RWPE2 (cell line): Measurements from ENCODE around the gene MTA1.

Experiments used
- ATAC-seq: fragments of 200-7000 bp; cut with Tn5 transposase; 3 replicates; pipeline ENCODE4 v1.9.1; 2021; ENCODE audit warnings: low read depth
- DNase-seq: peaks from one replicate; pipeline ENCODE4 v3.0.0-alpha.2; 2020; ENCODE audit warnings: low spot score
- H3K27ac ChIP-seq: fragments of 450-650 bp; 2 replicates; pipeline ENCODE4 v1.5.1; 2017; ENCODE audit warnings: mild to moderate bottlenecking; ENCODE audit not compliant: poor library complexity, severe bottlenecking
- H3K27me3 ChIP-seq: fragments of 250-450 bp; sonication (Bioruptor Pico); 2 replicates; pipeline ENCODE4 v1.5.1; 2021; ENCODE audit warnings: mild to moderate bottlenecking, moderate library complexity; ENCODE audit not compliant: insufficient read depth, poor library complexity, severe bottlenecking
- H3K36me3 ChIP-seq: fragments of 250-450 bp; sonication (Bioruptor Pico); 2 replicates; pipeline ENCODE4 v1.5.1; 2020; ENCODE audit warnings: low read depth, mild to moderate bottlenecking, moderate library complexity
- H3K4me1 ChIP-seq: fragments of 250-450 bp; sonication (Bioruptor Pico); 2 replicates; pipeline ENCODE4 v1.5.1; 2021; ENCODE audit warnings: mild to moderate bottlenecking, moderate library complexity; ENCODE audit not compliant: insufficient read depth, poor library complexity, severe bottlenecking
- H3K4me3 ChIP-seq: fragments of 250-450 bp; sonication (Bioruptor Pico); 2 replicates; pipeline ENCODE4 v1.5.1; 2021; ENCODE audit warnings: mild to moderate bottlenecking, moderate library complexity; ENCODE audit not compliant: severe bottlenecking
- H3K9me3 ChIP-seq: fragments of 250-450 bp; sonication (Bioruptor Pico); 2 replicates; pipeline ENCODE4 v1.5.1; 2021; ENCODE audit warnings: mild to moderate bottlenecking, moderate library complexity; ENCODE audit not compliant: severe bottlenecking
- TF ChIP-seq, protein P1 (sequence below): fragments of 450-650 bp; IDR thresholded peaks from one replicate; pipeline ENCODE4 v1.5.1; 2017; ENCODE audit warnings: mild to moderate bottlenecking, moderate library complexity; ENCODE audit not compliant: poor library complexity, severe bottlenecking

The MTA1 gene

DNA sequence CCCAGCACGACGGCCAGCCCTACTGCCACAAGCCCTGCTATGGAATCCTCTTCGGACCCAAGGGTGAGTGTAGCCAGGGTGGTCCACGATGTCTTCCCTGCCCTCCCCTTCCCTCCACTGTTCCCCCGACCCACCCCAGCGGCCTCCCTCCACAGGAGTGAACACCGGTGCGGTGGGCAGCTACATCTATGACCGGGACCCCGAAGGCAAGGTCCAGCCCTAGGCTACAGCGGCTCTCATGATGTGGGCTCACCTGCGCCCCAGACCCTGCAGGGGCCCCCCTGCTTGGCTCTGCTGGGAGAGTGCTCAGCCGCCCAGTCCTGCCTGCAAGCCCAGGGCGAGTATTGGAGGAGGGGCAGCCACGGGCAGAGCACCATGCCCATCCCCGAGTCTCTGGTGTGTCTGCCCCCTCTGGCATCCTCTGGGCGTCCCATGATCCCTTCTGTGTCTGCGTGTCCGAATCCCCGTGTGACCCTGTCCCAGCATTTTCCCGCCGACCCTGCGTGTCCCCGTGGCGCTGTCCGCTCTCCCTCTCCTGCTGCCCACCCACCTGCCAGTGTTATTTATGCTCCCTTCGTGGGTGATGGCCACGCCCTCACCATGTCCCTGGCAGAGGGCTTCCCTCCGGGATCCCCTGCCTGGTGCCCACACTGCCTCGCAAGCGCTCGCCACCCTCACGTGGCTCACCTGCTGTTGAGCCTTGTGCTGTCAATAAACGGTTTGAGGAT lies 60.0 kb downstream of the MTA1 start:
- Histone ChIP-seq H3K27ac (peak overlapping the region; percentile 93), H3K9me3 (no peaks in the 10 kb centered on the region), H3K4me1 (peaks cover 40% of the 10 kb centered on the region), H3K36me3 (no peaks in the 10 kb centered on the region; the same call in 1 of the 2 replicates), H3K27me3 (no peaks in the 10 kb centered on the region), H3K4me3 (no peak overlapping the region)
- no peak for ATAC-seq
- no peak for DNase-seq
- TF ChIP-seq, protein P1, sequence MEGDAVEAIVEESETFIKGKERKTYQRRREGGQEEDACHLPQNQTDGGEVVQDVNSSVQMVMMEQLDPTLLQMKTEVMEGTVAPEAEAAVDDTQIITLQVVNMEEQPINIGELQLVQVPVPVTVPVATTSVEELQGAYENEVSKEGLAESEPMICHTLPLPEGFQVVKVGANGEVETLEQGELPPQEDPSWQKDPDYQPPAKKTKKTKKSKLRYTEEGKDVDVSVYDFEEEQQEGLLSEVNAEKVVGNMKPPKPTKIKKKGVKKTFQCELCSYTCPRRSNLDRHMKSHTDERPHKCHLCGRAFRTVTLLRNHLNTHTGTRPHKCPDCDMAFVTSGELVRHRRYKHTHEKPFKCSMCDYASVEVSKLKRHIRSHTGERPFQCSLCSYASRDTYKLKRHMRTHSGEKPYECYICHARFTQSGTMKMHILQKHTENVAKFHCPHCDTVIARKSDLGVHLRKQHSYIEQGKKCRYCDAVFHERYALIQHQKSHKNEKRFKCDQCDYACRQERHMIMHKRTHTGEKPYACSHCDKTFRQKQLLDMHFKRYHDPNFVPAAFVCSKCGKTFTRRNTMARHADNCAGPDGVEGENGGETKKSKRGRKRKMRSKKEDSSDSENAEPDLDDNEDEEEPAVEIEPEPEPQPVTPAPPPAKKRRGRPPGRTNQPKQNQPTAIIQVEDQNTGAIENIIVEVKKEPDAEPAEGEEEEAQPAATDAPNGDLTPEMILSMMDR = no peak

DNA sequence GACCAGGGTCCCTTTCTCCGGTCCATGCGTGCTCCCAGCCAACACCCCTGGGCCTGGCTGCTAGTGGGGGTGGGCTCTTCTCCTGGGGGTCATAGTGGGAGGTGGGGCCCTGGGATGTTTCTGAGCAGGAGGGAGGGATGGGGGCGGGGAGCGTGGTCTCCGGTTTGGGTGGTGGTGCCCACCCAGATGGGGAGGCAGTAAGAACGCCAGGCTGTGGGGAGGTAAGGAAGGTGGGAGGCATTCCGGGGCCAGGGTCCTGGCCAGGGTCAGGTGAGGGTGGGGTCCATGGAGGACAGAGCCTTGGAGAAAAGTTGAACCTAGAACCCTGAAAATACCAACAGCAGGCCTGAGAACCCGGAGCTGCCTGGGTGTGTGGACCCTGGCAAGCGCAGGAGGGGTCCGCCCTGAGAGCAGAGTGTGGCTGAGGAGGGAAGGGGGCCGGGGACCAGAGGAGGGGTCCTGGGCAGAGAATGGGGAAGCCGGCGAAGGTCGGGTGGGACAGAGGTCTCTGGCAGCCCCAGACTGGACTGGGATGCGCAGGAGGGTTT lies 60.6 kb downstream of the MTA1 start:
- no peaks in the 10 kb centered on the region for H3K27me3 ChIP-seq
- peak overlapping the region; percentile 93 for H3K27ac ChIP-seq
- no peak for DNase-seq
- peaks cover 40% of the 10 kb centered on the region for H3K4me1 ChIP-seq
- H3K4me3 ChIP-seq = no peak overlapping the region
- ATAC-seq = no peak
- no peaks in the 10 kb centered on the region for H3K9me3 ChIP-seq
- H3K36me3 ChIP-seq = no peaks in the 10 kb centered on the region; the same call in 1 of the 2 replicates
- TF ChIP-seq, protein P1 = no peak

DNA sequence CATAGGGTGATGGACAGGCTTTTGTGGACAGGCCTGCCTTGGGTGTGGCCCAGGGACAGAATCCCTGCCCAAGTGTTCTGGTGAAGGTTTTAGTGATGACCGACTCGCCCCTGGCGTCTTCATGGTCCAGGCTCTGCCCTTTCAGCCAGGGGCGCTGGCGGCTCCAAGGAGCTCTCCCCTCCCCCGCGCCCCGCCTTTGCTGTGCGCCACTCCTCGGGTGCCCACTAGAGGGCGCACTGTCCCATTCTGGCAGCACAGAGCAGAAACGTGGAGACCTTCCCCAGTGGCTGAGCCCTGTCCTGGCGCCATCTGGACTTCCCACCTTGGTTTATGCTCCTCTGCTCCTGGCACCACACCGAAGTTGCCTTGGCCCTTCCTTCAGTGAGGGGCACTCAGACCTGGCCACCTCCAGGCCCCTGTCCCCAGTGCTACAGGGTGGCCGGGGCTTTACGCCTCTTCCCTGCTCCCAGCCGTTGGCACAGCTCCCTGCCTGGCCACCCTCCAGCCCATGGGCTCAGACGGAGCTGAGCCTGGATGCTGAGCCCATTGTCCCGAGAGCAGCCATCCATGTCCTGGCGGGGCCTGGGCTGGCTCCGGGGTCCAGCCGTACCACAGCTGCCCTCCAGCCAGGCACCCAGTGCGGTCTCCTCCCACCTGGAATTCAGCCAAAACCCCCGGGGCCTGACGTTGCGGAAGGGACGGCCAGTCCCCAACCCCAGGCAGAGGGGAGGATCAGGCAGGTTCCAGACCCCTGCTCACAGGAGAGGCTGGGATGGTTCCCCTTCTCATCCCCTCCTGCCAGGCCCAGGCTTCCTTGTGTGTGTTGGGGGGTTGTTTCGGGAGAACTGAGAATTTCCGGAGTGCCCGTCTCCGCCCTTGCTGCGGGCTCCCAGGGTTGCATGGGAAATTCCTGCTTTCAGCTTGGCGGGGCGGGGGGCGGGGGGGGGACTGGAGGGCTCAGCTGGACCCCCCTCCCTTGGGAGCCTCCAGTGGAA lies 61.5 kb downstream of the MTA1 start:
- ATAC-seq (peak; percentile 53), DNase-seq (no peak)
- TF ChIP-seq, protein P1 = peak; percentile 99
- no peaks in the 10 kb centered on the region for H3K9me3 ChIP-seq
- H3K36me3 ChIP-seq = no peaks in the 10 kb centered on the region; the same call in 1 of the 2 replicates
- peak overlapping the region; percentile 1 for H3K4me3 ChIP-seq
- H3K27ac ChIP-seq = peak overlapping the region; percentile 93
- peaks cover 40% of the 10 kb centered on the region for H3K4me1 ChIP-seq
- no peaks in the 10 kb centered on the region for H3K27me3 ChIP-seq

DNA sequence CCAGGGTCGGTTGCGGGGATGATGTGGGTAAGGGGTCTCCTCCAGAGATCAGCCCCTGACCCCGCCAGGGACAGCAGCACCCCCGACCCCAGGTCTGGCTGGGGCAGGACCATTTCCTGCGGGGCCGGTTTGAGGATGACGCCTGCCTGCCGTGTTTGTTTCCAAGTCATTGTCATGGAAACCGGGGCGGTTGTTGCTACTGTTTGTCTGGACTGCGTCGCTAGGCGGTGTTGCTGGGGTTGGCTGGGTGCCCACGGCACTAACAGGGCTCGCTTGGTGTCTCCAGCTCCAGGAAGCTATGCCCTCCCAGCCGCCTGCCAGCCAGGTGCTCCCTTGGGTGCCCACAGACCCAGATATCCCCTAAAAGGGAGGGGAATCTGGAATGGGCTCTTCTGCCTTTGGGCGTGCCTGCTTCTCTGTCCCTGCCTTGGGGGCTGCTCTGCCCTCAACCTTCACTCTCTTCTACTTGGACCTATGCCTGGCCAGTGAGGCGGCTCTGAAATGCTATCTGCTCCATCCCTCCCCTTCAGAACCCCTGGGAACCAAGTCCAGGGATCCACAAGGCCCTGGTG lies 62.3 kb downstream of the MTA1 start:
- TF ChIP-seq, protein P1 = no peak

More for the DNA sequence above, 62.3 kb downstream of the MTA1 start:
- ATAC-seq (peak; percentile 35), DNase-seq (peak; percentile 99)
- H3K27ac ChIP-seq = peak overlapping the region; percentile 93
- H3K9me3 ChIP-seq = no peaks in the 10 kb centered on the region
- no peaks in the 10 kb centered on the region for H3K27me3 ChIP-seq
- no peaks in the 10 kb centered on the region; the same call in 1 of the 2 replicates for H3K36me3 ChIP-seq
- peaks cover 32% of the 10 kb centered on the region for H3K4me1 ChIP-seq
- H3K4me3 ChIP-seq = no peak overlapping the region
